Astrocyte (in vitro differentiated cells and primary cell): ENCODE measurements around the gene MYL7. TPM values are rescaled to one million over a fixed set of nuclear protein-coding genes. Genes with fewer than 3 reads are reported as not detected.
A peak's percentile ranks its signal among the peaks of the same experiment; 100 is the strongest.

ENCODE experiments used
- DNase-seq: peaks from one replicate; pipeline ENCODE4 v3.0.0-alpha.2; 2010; ENCODE audit warnings: low read depth
- FAIRE-seq: peaks from 2 replicates; lab custom pipeline; 2011; peaks lifted over from hg19 to GRCh38; lab: Jason Lieb, UNC
- H2AFZ ChIP-seq: 2 replicates; pipeline ENCODE4 v1.6.0; 2012; ENCODE audit warnings: low read depth, low read length, inconsistent platforms
- H3K27ac ChIP-seq: 2 replicates; pipeline ENCODE4 v1.5.1; 2011; ENCODE audit warnings: low read depth, low read length, inconsistent platforms
- H3K27me3 ChIP-seq: 2 replicates; pipeline ENCODE4 v1.6.0; 2011; ENCODE audit warnings: low read length, inconsistent platforms; ENCODE audit not compliant: insufficient read depth
- H3K36me3 ChIP-seq: 2 replicates; pipeline ENCODE4 v1.5.1; 2011; ENCODE audit warnings: low read length, inconsistent platforms; ENCODE audit not compliant: insufficient read depth
- H3K4me1 ChIP-seq: 2 replicates; pipeline ENCODE4 v1.5.1; 2011; ENCODE audit warnings: low read length, inconsistent platforms; ENCODE audit not compliant: insufficient read depth
- H3K4me2 ChIP-seq: 2 replicates; pipeline ENCODE4 v1.6.0; 2012; ENCODE audit warnings: low read length, inconsistent platforms
- H3K4me3 ChIP-seq: 2 replicates; pipeline ENCODE4 v1.5.1; 2011; ENCODE audit warnings: low read depth, mild to moderate bottlenecking, low read length, inconsistent platforms; ENCODE audit not compliant: insufficient read depth
- H3K79me2 ChIP-seq: 2 replicates; pipeline ENCODE4 v1.6.0; 2012; ENCODE audit warnings: mild to moderate bottlenecking, low read length, inconsistent platforms; ENCODE audit not compliant: insufficient read depth
- H3K9ac ChIP-seq: 2 replicates; pipeline ENCODE4 v1.6.0; 2012; ENCODE audit warnings: mild to moderate bottlenecking, low read length, inconsistent platforms
- H3K9me3 ChIP-seq: 2 replicates; pipeline ENCODE4 v1.5.1; 2012; ENCODE audit warnings: low read depth, mild to moderate bottlenecking, low read length, inconsistent platforms; ENCODE audit not compliant: insufficient read depth
- H4K20me1 ChIP-seq: 2 replicates; pipeline ENCODE4 v1.6.0; 2012; ENCODE audit warnings: low read length, inconsistent platforms; ENCODE audit not compliant: insufficient read depth
- H3K27ac Mint-ChIP-seq: one replicate; pipeline ENCODE4 v1.8.0; 2021; ENCODE audit warnings: mild to moderate bottlenecking, mixed read lengths; ENCODE audit not compliant: unreplicated experiment
- H3K27me3 Mint-ChIP-seq: one replicate; pipeline ENCODE4 v1.8.0; 2021; ENCODE audit warnings: low read depth, mixed read lengths; ENCODE audit not compliant: unreplicated experiment
- H3K36me3 Mint-ChIP-seq: one replicate; pipeline ENCODE4 v1.8.0; 2021; ENCODE audit warnings: low read depth, mixed read lengths; ENCODE audit not compliant: unreplicated experiment
- H3K4me1 Mint-ChIP-seq: one replicate; pipeline ENCODE4 v1.8.0; 2021; ENCODE audit warnings: low read depth, mixed read lengths; ENCODE audit not compliant: unreplicated experiment
- H3K4me3 Mint-ChIP-seq: one replicate; pipeline ENCODE4 v1.8.0; 2021; ENCODE audit warnings: mild to moderate bottlenecking, moderate library complexity, mixed read lengths; ENCODE audit not compliant: unreplicated experiment
- H3K9me3 Mint-ChIP-seq: one replicate; pipeline ENCODE4 v1.8.0; 2021; ENCODE audit warnings: mild to moderate bottlenecking, mixed read lengths; ENCODE audit not compliant: unreplicated experiment
- EZH2 ChIP-seq: IDR thresholded peaks from 2 replicates; pipeline ENCODE4 v1.6.1; 2012; ENCODE audit warnings: mild to moderate bottlenecking, low read length, inconsistent platforms; ENCODE audit not compliant: insufficient read depth
- total RNA-seq: library from RNA; stranded (reverse); gene quantifications from 2 replicates; pipeline ENCODE4 v1.2.1, GENCODE V29; 2021
- TF ChIP-seq, protein P1 (sequence below): IDR thresholded peaks from 2 replicates; pipeline ENCODE4 v1.5.1; 2011; ENCODE audit warnings: low read depth, mild to moderate bottlenecking, inconsistent platforms, low read length, moderate library complexity; ENCODE audit not compliant: insufficient read depth

MYL7 gene
- total RNA-seq, 1 donor from 2014 or later = 60.0 TPM

DNA sequence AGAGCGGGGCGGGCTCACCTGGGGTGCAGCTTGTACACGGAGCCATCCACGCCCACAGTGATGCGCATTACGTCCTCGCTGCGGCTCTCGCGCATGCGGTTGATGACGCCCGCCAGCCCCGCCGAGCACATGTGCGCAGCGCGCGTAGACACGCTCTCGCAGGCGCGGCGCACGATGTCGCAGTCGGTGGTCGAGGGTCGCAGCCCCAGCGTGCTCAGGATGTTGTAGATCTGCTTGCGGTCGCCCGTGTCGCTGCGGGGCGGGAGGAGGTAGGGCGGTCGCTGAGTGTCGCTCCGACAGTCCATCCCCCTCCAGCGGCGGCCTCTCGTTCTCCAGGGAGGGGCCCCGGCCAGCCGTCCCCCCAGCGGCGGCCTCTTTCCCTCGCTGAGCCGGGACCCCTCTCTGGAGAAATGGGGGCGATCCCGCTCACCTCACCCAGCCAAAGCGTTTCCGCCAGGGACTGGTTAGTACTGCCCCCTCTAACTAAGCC lies 4.4 kb upstream of the MYL7 start:
- no peaks in the 10 kb centered on the region for H3K36me3 ChIP-seq
- H3K4me3 ChIP-seq = peak overlapping the region; percentile 48
- H3K9me3 Mint-ChIP-seq = peaks cover 2% of the 10 kb centered on the region
- peaks cover 5% of the 10 kb centered on the region for H3K27me3 ChIP-seq
- peaks cover 44% of the 10 kb centered on the region for H3K27me3 Mint-ChIP-seq
- peaks cover 6% of the 10 kb centered on the region for H3K4me1 ChIP-seq
- H3K9me3 ChIP-seq = no peaks in the 10 kb centered on the region
- no peak for TF ChIP-seq EZH2
- TF ChIP-seq, protein P1, sequence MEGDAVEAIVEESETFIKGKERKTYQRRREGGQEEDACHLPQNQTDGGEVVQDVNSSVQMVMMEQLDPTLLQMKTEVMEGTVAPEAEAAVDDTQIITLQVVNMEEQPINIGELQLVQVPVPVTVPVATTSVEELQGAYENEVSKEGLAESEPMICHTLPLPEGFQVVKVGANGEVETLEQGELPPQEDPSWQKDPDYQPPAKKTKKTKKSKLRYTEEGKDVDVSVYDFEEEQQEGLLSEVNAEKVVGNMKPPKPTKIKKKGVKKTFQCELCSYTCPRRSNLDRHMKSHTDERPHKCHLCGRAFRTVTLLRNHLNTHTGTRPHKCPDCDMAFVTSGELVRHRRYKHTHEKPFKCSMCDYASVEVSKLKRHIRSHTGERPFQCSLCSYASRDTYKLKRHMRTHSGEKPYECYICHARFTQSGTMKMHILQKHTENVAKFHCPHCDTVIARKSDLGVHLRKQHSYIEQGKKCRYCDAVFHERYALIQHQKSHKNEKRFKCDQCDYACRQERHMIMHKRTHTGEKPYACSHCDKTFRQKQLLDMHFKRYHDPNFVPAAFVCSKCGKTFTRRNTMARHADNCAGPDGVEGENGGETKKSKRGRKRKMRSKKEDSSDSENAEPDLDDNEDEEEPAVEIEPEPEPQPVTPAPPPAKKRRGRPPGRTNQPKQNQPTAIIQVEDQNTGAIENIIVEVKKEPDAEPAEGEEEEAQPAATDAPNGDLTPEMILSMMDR = no peak
- H3K36me3 Mint-ChIP-seq = no peaks in the 10 kb centered on the region
- peaks cover 5% of the 10 kb centered on the region for H3K4me1 Mint-ChIP-seq
- peak overlapping the region; percentile 94 for H2AFZ ChIP-seq
- H3K27ac ChIP-seq = no peak overlapping the region
- H3K4me3 Mint-ChIP-seq = peak overlapping the region; percentile 45
- no peaks in the 10 kb centered on the region for H3K79me2 ChIP-seq
- no peak overlapping the region for H3K27ac Mint-ChIP-seq
- H3K4me2 ChIP-seq = peak overlapping the region; percentile 86
- H4K20me1 ChIP-seq = no peaks in the 10 kb centered on the region
- DNase-seq (no peak), FAIRE-seq (no peak)
- no peak overlapping the region for H3K9ac ChIP-seq

DNA sequence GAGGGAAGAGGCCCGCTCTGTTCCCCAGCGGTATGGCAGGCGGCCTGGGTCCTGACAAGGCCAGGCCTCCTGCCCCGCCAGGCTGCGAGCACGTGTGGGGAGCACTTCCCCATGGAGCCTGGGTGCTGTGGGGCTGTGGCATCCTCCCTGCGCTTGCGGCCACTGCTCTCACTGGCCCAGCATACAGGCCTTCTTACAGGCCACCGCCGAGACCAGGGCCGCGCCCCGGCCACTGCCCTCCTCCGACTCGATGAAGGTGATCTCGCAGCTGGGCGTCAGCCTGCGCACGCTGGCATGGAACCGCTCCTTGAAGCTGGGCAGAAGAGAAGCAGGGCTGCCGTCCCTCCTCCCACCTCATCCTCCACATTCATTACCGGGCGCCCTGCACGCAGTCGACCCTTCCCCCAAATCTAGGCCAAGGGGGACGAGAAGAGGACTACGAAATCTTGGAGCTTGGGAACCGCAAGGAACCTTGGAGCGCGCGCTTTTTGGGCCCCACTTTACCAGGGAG lies 3.9 kb upstream of the MYL7 start:
- H3K79me2 ChIP-seq = no peaks in the 10 kb centered on the region
- H3K27ac ChIP-seq = no peak overlapping the region
- H3K4me3 Mint-ChIP-seq = no peak overlapping the region
- H2AFZ ChIP-seq = peak overlapping the region; percentile 94
- H3K36me3 ChIP-seq = no peaks in the 10 kb centered on the region
- peak overlapping the region; percentile 86 for H3K4me2 ChIP-seq
- FAIRE-seq = no peak
- peak overlapping the region; percentile 48 for H3K4me3 ChIP-seq
- H3K9me3 Mint-ChIP-seq = peaks cover 2% of the 10 kb centered on the region
- no peak overlapping the region for H3K27ac Mint-ChIP-seq
- H4K20me1 ChIP-seq = no peaks in the 10 kb centered on the region
- H3K4me1 ChIP-seq = peaks cover 6% of the 10 kb centered on the region
- no peak overlapping the region for H3K9ac ChIP-seq
- TF ChIP-seq EZH2 = no peak
- TF ChIP-seq, protein P1 = no peak
- peaks cover 5% of the 10 kb centered on the region for H3K27me3 ChIP-seq
- H3K27me3 Mint-ChIP-seq = peaks cover 40% of the 10 kb centered on the region
- H3K4me1 Mint-ChIP-seq = peaks cover 5% of the 10 kb centered on the region
- DNase-seq = no peak
- H3K36me3 Mint-ChIP-seq = no peaks in the 10 kb centered on the region
- no peaks in the 10 kb centered on the region for H3K9me3 ChIP-seq

DNA sequence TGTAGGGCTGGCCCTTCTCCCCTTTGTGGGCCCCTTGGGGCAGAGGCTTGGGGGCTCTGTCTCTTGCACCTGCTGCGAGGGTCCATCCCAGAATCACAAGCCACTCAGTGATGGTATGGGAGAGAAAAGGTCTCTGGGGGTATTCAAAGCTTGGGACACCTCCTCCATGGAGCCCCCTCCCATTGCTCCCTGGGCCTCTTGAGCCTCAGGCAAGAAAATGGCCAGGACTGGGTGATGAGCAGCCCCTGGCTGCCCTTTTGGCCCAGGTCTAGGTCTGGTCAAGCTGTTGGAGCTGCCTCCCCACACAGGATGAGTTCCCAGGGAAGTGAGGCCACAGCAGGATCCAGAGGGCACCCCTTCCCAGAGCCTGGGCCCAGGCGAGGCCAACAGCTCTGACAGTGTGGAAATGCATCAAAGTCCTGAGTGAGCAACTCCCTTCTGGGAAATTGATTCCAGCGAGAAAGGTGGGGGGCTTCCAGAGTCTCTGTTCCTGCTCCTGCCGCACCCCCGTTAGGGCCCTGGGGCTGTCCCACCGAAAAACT lies 3.4 kb upstream of the MYL7 start:
- peaks cover 2% of the 10 kb centered on the region for H3K9me3 Mint-ChIP-seq
- H3K27me3 Mint-ChIP-seq = peaks cover 43% of the 10 kb centered on the region
- H3K4me3 Mint-ChIP-seq = no peak overlapping the region

More for the DNA sequence above, 3.4 kb upstream of the MYL7 start:
- TF ChIP-seq EZH2 = no peak
- TF ChIP-seq, protein P1 = no peak
- H3K36me3 ChIP-seq = no peaks in the 10 kb centered on the region
- H2AFZ ChIP-seq = no peak overlapping the region
- no peak for DNase-seq
- H3K4me3 ChIP-seq = no peak overlapping the region
- Mint-ChIP-seq H3K27ac (no peak overlapping the region), H3K4me1 (peaks cover 5% of the 10 kb centered on the region), H3K36me3 (no peaks in the 10 kb centered on the region)
- no peak overlapping the region for H3K9ac ChIP-seq
- no peak overlapping the region for H3K27ac ChIP-seq
- H3K79me2 ChIP-seq = no peaks in the 10 kb centered on the region
- H4K20me1 ChIP-seq = no peaks in the 10 kb centered on the region
- peaks cover 5% of the 10 kb centered on the region for H3K27me3 ChIP-seq
- no peak overlapping the region for H3K4me2 ChIP-seq
- no peaks in the 10 kb centered on the region for H3K9me3 ChIP-seq
- H3K4me1 ChIP-seq = peaks cover 6% of the 10 kb centered on the region
- no peak for FAIRE-seq
